Testis (tissue), 3 donors: ENCODE results near the gene WHRN. TPM values are rescaled to one million over a fixed set of nuclear protein-coding genes. Genes with fewer than 3 reads are reported as not detected.

ENCODE experiments used
- DNase-seq: peaks from one replicate; pipeline ENCODE4 v3.0.0-alpha.2; 2019
- H3K27ac ChIP-seq, 2 donors: fragments of 200-600 bp; sonication (generic); one replicate each; pipeline ENCODE4 v1.5.1; 2019
- H3K27me3 ChIP-seq: fragments of 200-600 bp; sonication (generic); one replicate; pipeline ENCODE4 v1.5.1; 2019
- H3K36me3 ChIP-seq: fragments of 200-600 bp; sonication (generic); one replicate; pipeline ENCODE4 v1.5.1; 2017; ENCODE audit warnings: low read depth; ENCODE audit errors: missing control alignments
- H3K4me1 ChIP-seq: fragments of 200-600 bp; sonication (generic); one replicate; pipeline ENCODE4 v1.5.1; 2019
- H3K4me3 ChIP-seq, 2 donors: fragments of 200-600 bp; sonication (generic); one replicate each; pipeline ENCODE4 v1.5.1; 2017 to 2019
- H3K9me3 ChIP-seq: fragments of 200-600 bp; sonication (generic); one replicate; pipeline ENCODE4 v1.5.1; 2017
- POLR2A ChIP-seq: fragments of 450-650 bp; IDR thresholded peaks from one replicate; pipeline ENCODE4 v1.6.1; 2017; ENCODE audit warnings: antibody characterized with exemption, mild to moderate bottlenecking, moderate library complexity
- WGBS, 2 donors: methylation state at CpG; one replicate each; pipeline ENCODE4 v1.1.5; 2018; 5-methylcytosine and 5-hydroxymethylcytosine counted together
- intact Hi-C: fragments of 100-400 bp; cut with DNase I; formaldehyde crosslinking; loops from one replicate; pipeline ENCODE4 v1.15.1; 2023; ENCODE audit warnings: low total_unique reads
- polyA plus RNA-seq: library from polyadenylated mRNA; stranded (reverse); fragments of 350-450 nt; fragmentation: Illumina TruSeq; extraction: RNeasy Lipid Tissue Mini Kit (QIAGEN cat#74804); gene quantifications from one replicate; pipeline ENCODE4 v1.2.3, GENCODE V29; 2014; ENCODE audit warnings: low read depth, low replicate concordance; ENCODE audit not compliant: insufficient read depth
- total RNA-seq, 2 donors: library from RNA; depleted of rRNA; stranded (reverse); fragments of >200 nt; gene quantifications; one replicate each; pipeline ENCODE4 v1.2.3, GENCODE V29; 2016
- TF ChIP-seq, protein P1 (sequence below), 3 experiments: fragments of 450-650 bp in 2 of 3; fragments of 200-600 bp in 1 of 3; sonication (generic) in 1 of 3; IDR thresholded peaks; one replicate each; pipeline ENCODE4 v1.5.1; 2016 to 2019; ENCODE audit warnings: antibody characterized with exemption in 3 of 3, mild to moderate bottlenecking in 2 of 3, moderate library complexity in 1 of 3

Gene WHRN
- total and polyA plus RNA-seq, 3 donors from 2014 or later, result 70.3 to 208 (median 181) TPM

DNA sequence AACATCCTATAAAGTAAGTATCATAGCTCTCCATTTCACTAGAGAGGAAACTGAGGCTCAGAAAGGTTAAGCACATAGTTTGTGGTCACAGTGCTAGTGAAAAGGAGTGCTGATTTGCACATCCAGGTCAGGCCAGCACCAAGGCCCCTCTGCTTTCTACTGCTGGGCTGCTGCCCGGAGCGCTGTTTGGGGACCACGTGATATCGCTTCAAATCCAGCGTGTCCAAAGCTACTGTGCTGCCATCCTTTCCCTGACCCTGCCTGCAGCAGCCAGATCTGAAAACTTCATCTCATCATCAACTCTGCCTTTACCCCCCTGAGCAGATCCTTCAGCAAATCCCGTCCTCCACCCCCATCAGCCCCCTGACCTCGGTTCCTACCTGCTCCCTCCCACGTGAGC, 76.8 kb downstream of the WHRN start:
- no peak for TF ChIP-seq POLR2A
- TF ChIP-seq, protein P1, sequence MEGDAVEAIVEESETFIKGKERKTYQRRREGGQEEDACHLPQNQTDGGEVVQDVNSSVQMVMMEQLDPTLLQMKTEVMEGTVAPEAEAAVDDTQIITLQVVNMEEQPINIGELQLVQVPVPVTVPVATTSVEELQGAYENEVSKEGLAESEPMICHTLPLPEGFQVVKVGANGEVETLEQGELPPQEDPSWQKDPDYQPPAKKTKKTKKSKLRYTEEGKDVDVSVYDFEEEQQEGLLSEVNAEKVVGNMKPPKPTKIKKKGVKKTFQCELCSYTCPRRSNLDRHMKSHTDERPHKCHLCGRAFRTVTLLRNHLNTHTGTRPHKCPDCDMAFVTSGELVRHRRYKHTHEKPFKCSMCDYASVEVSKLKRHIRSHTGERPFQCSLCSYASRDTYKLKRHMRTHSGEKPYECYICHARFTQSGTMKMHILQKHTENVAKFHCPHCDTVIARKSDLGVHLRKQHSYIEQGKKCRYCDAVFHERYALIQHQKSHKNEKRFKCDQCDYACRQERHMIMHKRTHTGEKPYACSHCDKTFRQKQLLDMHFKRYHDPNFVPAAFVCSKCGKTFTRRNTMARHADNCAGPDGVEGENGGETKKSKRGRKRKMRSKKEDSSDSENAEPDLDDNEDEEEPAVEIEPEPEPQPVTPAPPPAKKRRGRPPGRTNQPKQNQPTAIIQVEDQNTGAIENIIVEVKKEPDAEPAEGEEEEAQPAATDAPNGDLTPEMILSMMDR (IDR thresholded peaks at IDR 0.05), result no peak
- DNase-seq, result no peak
- intact Hi-C loops, result no loop called here
- Histone ChIP-seq H3K9me3 (no peaks in the 10 kb centered on the region), H3K27ac (no peak overlapping the region), H3K36me3 (no peaks in the 10 kb centered on the region), H3K4me1 (no peaks in the 10 kb centered on the region), H3K4me3 (no peak overlapping the region), H3K27me3 (no peaks in the 10 kb centered on the region)
- WGBS, 2 donors, result 80 to 82% methylated on average over 8 of the region's 8 CpGs

DNA sequence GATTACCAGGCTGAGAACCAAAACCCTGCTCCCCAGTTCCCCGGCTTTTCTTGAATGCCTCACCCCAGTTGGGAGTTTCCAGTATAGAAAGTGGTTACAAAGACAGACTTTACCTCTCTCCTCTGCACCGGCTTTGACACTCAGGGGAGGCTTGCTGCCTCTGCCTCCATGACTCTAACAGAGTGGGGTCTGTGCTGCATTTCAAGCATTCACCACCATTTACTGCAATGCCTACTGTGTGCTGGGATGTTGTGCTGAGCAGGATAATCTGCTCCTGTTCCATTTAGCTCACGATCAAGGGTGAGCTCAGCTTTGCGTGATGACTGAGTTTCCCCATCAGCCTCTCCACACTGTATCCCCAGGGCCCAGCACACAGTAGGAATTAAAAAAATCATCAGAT, 77.6 kb downstream of the WHRN start:
- H3K4me1 ChIP-seq, result no peaks in the 10 kb centered on the region
- H3K27ac ChIP-seq, result no peak overlapping the region
- H3K4me3 ChIP-seq, result no peak overlapping the region
- no peaks in the 10 kb centered on the region for H3K27me3 ChIP-seq
- intact Hi-C loops, result no loop called here
- no peaks in the 10 kb centered on the region for H3K9me3 ChIP-seq
- 88% methylated on average over 4 of the region's 4 CpGs for WGBS, 2 donors
- no peak for DNase-seq
- H3K36me3 ChIP-seq, result no peaks in the 10 kb centered on the region
- no peak for TF ChIP-seq POLR2A
- TF ChIP-seq, protein P1 (IDR thresholded peaks at IDR 0.05), result no peak

DNA sequence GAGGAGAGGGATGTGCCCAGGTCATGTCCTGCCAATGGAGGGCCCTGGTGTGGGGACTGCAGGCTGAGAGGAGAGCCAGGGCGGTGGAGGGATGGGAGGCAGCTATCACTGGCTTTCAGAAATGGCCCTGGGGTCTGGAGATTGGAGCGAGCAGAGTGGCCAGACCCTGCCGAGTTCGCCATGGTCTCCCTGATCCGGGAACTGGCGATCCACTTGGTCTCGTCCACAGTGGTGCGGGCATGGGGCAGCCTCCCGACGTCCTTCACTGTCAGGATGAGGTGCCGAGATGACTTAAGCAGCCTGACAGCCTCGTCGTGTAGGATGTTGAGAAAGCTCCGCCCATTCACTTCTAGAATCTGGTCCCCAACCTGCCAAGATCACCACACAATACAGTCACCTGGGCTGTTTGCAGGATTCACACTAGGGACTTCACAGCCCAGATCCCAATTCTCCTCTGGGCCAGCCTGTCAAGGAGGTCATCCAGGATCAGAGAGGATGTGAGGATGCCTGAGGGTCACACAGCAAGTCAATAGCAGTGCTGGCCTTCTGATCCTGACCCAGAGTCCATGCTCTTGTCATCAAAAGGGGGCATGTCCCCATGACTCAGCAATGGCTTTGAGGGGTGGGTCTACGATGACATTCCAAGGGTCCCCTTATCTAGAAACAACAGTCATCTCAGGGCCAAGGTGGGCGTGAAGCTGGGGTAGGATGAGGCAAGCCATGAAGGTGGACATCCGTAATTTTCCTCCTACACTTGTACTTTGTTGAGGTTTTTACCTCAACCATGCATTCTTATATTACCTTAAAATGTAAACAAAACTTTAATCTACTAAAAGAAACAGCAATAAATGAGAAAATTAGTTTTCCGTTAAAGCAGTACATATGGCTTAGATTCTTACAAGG, 79.0 kb downstream of the WHRN start:
- WGBS, 2 donors, result 82 to 89% methylated on average over 17 to 18 of the region's 18 CpGs
- no peak for DNase-seq

DNA sequence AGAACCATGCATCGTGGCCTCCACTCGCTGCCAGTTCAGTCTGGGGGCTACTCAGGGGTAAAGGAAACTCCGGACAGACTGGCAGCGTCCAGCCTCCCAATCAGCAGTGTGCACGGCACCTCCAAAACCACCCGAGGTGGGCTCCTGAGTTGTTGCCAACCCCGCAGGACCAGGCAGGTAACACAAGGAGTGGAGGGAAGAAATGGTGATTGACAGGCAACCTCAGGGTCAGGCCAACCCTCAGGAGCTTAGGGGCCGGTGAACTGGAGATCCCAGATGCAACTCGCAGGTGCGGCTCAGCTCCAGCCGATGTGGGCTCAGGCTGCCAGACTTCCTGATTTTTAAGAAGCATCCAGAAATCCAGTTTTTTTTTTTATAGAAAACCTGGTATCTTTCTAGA, 80.1 kb downstream of the WHRN start:
- TF ChIP-seq, protein P1 (IDR thresholded peaks at IDR 0.05), result no peak
- no peak for TF ChIP-seq POLR2A
- Histone ChIP-seq H3K27me3 (no peaks in the 10 kb centered on the region), H3K4me1 (no peaks in the 10 kb centered on the region), H3K4me3 (no peak overlapping the region), H3K36me3 (no peaks in the 10 kb centered on the region), H3K9me3 (no peaks in the 10 kb centered on the region), H3K27ac (no peak overlapping the region)
- no peak for DNase-seq
- WGBS, 2 donors, result 83 to 89% methylated on average over 10 to 11 of the region's 11 CpGs
- intact Hi-C loops, result no loop called here

More for the DNA sequence above, 79.0 kb downstream of the WHRN start:
- Histone ChIP-seq H3K36me3 (no peaks in the 10 kb centered on the region), H3K27me3 (no peaks in the 10 kb centered on the region), H3K9me3 (no peaks in the 10 kb centered on the region), H3K27ac (no peak overlapping the region), H3K4me3 (no peak overlapping the region), H3K4me1 (no peaks in the 10 kb centered on the region)
- intact Hi-C loops, result no loop called here
- no peak for TF ChIP-seq POLR2A
- TF ChIP-seq, protein P1 (IDR thresholded peaks at IDR 0.05), result no peak

DNA sequence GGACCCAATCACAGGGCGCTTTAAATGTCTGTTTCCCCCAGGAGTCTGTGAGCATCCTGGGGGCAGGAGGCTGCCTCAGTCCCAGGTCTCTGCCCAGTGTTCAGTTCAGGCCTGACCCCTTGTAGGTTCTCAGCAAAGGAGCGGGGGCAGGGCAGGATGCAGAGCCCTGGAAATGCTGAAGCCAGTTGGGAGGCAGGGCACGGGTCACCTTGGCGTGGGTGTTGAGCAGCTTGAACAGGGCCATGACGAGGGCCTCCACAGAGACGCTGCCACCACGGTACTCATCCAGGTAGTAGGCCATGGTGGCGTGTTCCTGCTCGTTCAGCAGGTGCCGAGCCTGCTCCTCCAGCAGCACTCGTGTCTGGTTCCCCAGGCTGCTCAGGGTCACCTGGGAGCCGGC, 81.1 kb downstream of the WHRN start:
- Histone ChIP-seq H3K9me3 (no peaks in the 10 kb centered on the region), H3K27ac (no peak overlapping the region), H3K4me1 (no peaks in the 10 kb centered on the region), H3K4me3 (no peak overlapping the region), H3K27me3 (no peaks in the 10 kb centered on the region), H3K36me3 (no peaks in the 10 kb centered on the region)
- intact Hi-C loops, result no loop called here
- no peak for TF ChIP-seq POLR2A
- TF ChIP-seq, protein P1 (IDR thresholded peaks at IDR 0.05), result no peak
- 84 to 92% methylated on average over 9 to 12 of the region's 12 CpGs for WGBS, 2 donors
- no peak for DNase-seq
